T-helper 9 cell (primary cell): ENCODE data around the gene FAM181A.
A peak's percentile ranks its signal among the peaks of the same experiment; 100 is the strongest.

Experiments used
- DNase-seq: peaks from one replicate; pipeline ENCODE4 v3.0.0-alpha.2; 2020

Gene FAM181A

GRCh38 chr14:93905623-93906022, 21.5 kb upstream of the FAM181A start:
- DNase-seq: no peak

- DNase-seq: peak; percentile 37
Measured at GRCh38 chr14:93906341-93907329, 20.5 kb upstream of the FAM181A start.

GRCh38 chr14:93909429-93910128, 17.6 kb upstream of the FAM181A start:
- DNase-seq: no peak

GRCh38 chr14:93911975-93912615, 15.0 kb upstream of the FAM181A start:
- no peak for DNase-seq

- DNase-seq: no peak
Measured at GRCh38 chr14:93912782-93913181, 14.4 kb upstream of the FAM181A start.

- DNase-seq: no peak
Measured at GRCh38 chr14:93914278-93914677, 12.9 kb upstream of the FAM181A start.

- DNase-seq: no peak
Measured at GRCh38 chr14:93915070-93915705, 12.0 kb upstream of the FAM181A start.

- DNase-seq: no peak
Measured at GRCh38 chr14:93915800-93916199, 11.3 kb upstream of the FAM181A start.

- no peak for DNase-seq
Measured at GRCh38 chr14:93916498-93916897, 10.6 kb upstream of the FAM181A start.

- no peak for DNase-seq
Measured at GRCh38 chr14:93917141-93917540, 10.0 kb upstream of the FAM181A start.

GRCh38 chr14:93921001-93921806, 5.9 kb upstream of the FAM181A start:
- no peak for DNase-seq

GRCh38 chr14:93923626-93924025, 3.5 kb upstream of the FAM181A start:
- DNase-seq: no peak

GRCh38 chr14:93924592-93925355, 2.4 kb upstream of the FAM181A start:
- no peak for DNase-seq

GRCh38 chr14:93925374-93925895, 1.7 kb upstream of the FAM181A start:
- DNase-seq: no peak

GRCh38 chr14:93926245-93926872, 785 bp upstream of the FAM181A start:
- DNase-seq: no peak

- DNase-seq: no peak
Measured at GRCh38 chr14:93927800-93928145, 629 bp downstream of the FAM181A start.

GRCh38 chr14:93928184-93929047, 1.3 kb downstream of the FAM181A start:
- DNase-seq: no peak

- DNase-seq: no peak
Measured at GRCh38 chr14:93929048-93929535, 1.9 kb downstream of the FAM181A start.

GRCh38 chr14:93929657-93930056, 2.5 kb downstream of the FAM181A start:
- DNase-seq: no peak
